Nephron (organoid): ENCODE data around the gene UBE2H.
"Not testable (repeated sequence)": the region's sequence is repeated elsewhere in the genome, so short reads cannot be mapped to it uniquely, and the experiment has no call there.

Source experiments
- H3K27ac Mint-ChIP-seq, 3 experiments: 2 replicates each; pipeline ENCODE4 v1.8.0; 2020; ENCODE audit warnings: mixed read lengths in 3 of 3, mild to moderate bottlenecking in 2 of 3, moderate library complexity in 1 of 3
- H3K27me3 Mint-ChIP-seq: 2 replicates; pipeline ENCODE4 v1.8.0; 2021; ENCODE audit warnings: low read depth, mild to moderate bottlenecking, moderate library complexity, mixed read lengths
- H3K36me3 Mint-ChIP-seq: 2 replicates; pipeline ENCODE4 v1.8.0; 2020; ENCODE audit warnings: low read depth, mixed read lengths
- H3K4me1 Mint-ChIP-seq: 2 replicates; pipeline ENCODE4 v1.8.0; 2020; ENCODE audit warnings: mixed read lengths
- H3K4me3 Mint-ChIP-seq, 3 experiments: 2 replicates each; pipeline ENCODE4 v1.8.0; 2020; ENCODE audit warnings: mild to moderate bottlenecking in 3 of 3, mixed read lengths in 3 of 3, moderate library complexity in 2 of 3
- H3K9me3 Mint-ChIP-seq: 2 replicates; pipeline ENCODE4 v1.8.0; 2020; ENCODE audit warnings: mixed read lengths
- TF ChIP-seq, protein P1 (sequence below), 3 experiments: fragments of 200-600 bp; sonication (generic); IDR thresholded peaks; one replicate each; pipeline ENCODE4 v1.5.0; 2021; ENCODE audit warnings: antibody characterized with exemption in 3 of 3; ENCODE audit not compliant: unreplicated experiment in 3 of 3

UBE2H gene

DNA sequence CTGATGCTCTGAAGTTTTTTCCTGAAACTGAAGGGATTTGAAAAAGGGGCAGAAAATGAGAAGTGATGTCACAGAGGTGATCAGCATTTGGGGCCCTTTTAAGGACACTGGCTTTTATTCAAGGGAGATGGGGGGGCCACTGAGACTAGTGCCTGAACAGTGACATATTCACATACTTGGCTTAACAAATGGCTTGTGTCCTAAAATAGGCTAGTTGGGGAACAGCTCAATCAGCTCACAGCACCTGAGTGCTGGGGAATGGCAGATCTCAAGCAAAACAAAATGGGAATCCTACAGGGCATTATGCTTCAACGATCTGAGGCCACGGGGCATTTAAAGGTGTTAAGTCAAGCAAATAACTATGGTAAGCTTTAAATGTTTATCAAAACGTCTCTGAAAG is 90.1 kb downstream of the UBE2H start:
- Mint-ChIP-seq H3K4me3 (no peak overlapping the region), H3K36me3 (peaks cover 2% of the 10 kb centered on the region), H3K27ac (peak overlapping the region; percentile 20 to 85 (median 57)), H3K27me3 (no peaks in the 10 kb centered on the region), H3K9me3 (no peaks in the 10 kb centered on the region), H3K4me1 (peaks cover 50% of the 10 kb centered on the region)
- TF ChIP-seq, protein P1, sequence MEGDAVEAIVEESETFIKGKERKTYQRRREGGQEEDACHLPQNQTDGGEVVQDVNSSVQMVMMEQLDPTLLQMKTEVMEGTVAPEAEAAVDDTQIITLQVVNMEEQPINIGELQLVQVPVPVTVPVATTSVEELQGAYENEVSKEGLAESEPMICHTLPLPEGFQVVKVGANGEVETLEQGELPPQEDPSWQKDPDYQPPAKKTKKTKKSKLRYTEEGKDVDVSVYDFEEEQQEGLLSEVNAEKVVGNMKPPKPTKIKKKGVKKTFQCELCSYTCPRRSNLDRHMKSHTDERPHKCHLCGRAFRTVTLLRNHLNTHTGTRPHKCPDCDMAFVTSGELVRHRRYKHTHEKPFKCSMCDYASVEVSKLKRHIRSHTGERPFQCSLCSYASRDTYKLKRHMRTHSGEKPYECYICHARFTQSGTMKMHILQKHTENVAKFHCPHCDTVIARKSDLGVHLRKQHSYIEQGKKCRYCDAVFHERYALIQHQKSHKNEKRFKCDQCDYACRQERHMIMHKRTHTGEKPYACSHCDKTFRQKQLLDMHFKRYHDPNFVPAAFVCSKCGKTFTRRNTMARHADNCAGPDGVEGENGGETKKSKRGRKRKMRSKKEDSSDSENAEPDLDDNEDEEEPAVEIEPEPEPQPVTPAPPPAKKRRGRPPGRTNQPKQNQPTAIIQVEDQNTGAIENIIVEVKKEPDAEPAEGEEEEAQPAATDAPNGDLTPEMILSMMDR (IDR thresholded peaks at IDR 0.05; ENCODE audit: unreplicated experiment in 3 of 3) = no peak

DNA sequence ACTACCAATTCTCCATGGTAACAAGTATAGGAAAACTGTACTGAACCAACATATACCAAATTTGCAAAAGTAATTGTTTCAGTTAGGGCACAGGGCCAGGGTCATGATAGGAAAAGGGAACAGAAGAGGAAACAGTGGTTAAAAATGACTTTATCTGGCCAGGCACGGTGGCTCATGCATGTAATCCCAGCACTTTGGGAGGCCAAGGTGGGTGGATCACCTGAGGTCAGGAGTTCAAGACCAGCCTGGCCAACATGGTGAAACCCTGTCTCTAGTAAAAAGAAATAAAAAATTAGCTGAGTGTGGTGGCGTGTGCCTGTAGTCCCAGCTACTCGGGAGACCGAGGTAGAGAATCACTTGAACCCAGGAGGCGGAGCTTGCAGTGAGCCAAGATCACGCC is 92.0 kb downstream of the UBE2H start:
- peaks cover 45% of the 10 kb centered on the region for H3K4me1 Mint-ChIP-seq
- H3K36me3 Mint-ChIP-seq = peaks cover 16% of the 10 kb centered on the region
- not testable (repeated sequence) for H3K9me3 Mint-ChIP-seq, H3K27me3 Mint-ChIP-seq, H3K4me3 Mint-ChIP-seq
- peak overlapping the region in 2 of 3 experiments; percentile 52 to 65 for H3K27ac Mint-ChIP-seq

DNA sequence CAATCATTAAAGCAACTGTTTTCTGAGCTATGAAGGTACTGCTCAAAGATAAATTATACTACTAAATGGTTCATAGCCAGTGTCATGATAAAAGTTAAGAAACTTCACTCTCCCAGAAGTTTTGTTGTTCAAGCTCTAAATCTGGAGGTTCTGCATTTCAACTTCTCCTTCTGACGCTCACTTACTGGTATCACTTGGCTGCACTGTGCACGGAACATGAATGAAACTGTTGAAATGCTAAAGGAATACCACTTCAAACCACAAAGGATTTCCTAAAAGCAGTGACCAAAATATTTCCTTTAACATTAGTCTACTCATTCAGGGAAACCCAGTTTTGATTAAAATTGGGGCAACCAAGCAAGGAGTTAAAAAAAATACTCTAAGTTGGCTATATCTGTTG is 93.6 kb downstream of the UBE2H start:
- TF ChIP-seq, protein P1 (IDR thresholded peaks at IDR 0.05; ENCODE audit: unreplicated experiment in 3 of 3) = no peak
- H3K4me3 Mint-ChIP-seq = no peak overlapping the region
- H3K27me3 Mint-ChIP-seq = no peaks in the 10 kb centered on the region
- H3K4me1 Mint-ChIP-seq = peaks cover 51% of the 10 kb centered on the region
- no peaks in the 10 kb centered on the region for H3K9me3 Mint-ChIP-seq
- H3K36me3 Mint-ChIP-seq = peaks cover 24% of the 10 kb centered on the region
- H3K27ac Mint-ChIP-seq = no peak overlapping the region

DNA sequence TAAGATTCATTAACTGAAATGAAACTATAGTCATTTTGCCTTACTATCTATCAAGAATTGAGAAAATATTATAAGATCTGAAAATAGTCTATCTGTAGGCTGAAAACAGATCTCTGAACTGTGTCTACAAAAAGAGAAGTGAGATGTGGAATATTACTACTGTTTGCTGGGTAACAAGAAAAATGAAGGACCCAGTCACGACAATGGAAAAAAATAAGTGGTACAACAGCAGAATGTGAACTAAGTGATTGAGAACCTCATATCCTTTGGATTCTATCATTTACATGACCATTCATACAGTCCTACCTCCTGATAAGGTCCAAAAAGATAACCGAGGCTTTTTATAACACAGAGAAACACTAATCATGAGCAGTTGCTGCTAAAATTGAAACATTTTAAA is 94.3 kb downstream of the UBE2H start:
- Mint-ChIP-seq H3K4me1 (peaks cover 48% of the 10 kb centered on the region), H3K27ac (peak overlapping the region in 1 of 3 experiments; percentile 10), H3K27me3 (no peaks in the 10 kb centered on the region), H3K9me3 (no peaks in the 10 kb centered on the region), H3K4me3 (no peak overlapping the region), H3K36me3 (peaks cover 27% of the 10 kb centered on the region)
- TF ChIP-seq, protein P1 (IDR thresholded peaks at IDR 0.05; ENCODE audit: unreplicated experiment in 3 of 3) = no peak

DNA sequence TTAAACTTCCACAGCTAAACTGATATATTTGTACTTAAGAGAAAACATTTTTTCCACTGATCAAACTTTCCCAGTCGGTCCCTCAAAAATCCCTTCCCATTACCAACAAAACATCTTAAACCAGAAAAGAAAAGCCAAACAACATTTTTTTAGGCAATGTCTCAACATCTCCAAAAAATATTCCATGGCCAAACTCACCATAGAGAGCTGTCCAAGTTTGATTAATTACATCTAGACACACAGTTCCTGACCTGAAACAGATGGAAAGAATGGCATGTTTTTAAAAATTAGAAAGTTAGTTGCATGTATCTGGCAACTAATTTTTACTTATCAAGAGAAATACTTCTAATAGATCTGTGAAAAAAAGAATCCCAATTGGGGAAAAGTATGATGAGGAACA is 95.4 kb downstream of the UBE2H start:
- TF ChIP-seq, protein P1 (IDR thresholded peaks at IDR 0.05; ENCODE audit: unreplicated experiment in 3 of 3) = no peak
- H3K27ac Mint-ChIP-seq = peak overlapping the region; percentile 10 to 40 (median 17)
- no peaks in the 10 kb centered on the region for H3K27me3 Mint-ChIP-seq
- H3K9me3 Mint-ChIP-seq = no peaks in the 10 kb centered on the region
- peaks cover 33% of the 10 kb centered on the region for H3K36me3 Mint-ChIP-seq
- H3K4me3 Mint-ChIP-seq = no peak overlapping the region
- peaks cover 48% of the 10 kb centered on the region for H3K4me1 Mint-ChIP-seq

DNA sequence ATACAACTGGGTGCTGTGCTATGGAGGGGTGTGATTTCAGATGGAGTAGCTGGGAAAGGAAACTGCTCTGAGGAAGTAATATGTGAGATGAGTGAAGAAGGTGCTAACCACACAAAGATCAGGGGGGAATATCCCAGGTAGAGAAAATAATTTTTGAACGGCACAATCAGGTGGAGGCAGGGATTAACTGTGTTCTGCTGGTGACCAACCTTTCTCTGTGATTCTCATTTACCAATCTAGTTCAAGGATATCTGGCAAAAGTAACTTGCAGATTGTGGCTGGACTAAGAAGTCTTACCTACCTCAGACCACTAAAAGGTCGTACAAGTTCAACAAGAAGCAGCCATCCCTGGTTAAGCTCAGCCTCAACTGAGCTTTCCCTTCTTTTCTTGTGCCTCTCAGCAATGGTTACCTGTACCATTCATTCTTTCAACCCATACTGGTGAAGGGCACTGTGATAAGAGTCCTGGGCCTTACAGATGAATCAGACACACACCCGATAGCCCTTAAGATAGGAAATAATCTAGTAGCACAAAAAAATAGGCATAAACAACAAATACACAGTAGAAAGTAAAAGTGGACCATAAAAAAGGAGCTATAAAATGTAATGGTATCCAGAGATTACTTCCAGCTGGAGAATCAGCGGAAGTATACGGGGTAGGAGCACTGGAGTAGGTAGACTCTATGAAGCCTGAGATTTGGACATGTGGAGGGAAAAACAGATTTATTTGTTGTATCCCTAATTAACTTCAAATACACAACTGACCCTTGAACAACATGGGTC is 96.6 kb downstream of the UBE2H start:
- Mint-ChIP-seq H3K9me3 (no peaks in the 10 kb centered on the region), H3K4me3 (no peak overlapping the region), H3K27me3 (no peaks in the 10 kb centered on the region), H3K27ac (peak overlapping the region in 2 of 3 experiments; percentile 13 to 40), H3K36me3 (peaks cover 37% of the 10 kb centered on the region), H3K4me1 (peaks cover 55% of the 10 kb centered on the region)
- TF ChIP-seq, protein P1 (IDR thresholded peaks at IDR 0.05; ENCODE audit: unreplicated experiment in 3 of 3) = no peak
